ENCODE measurements around the gene ZDHHC11B. TPM values are rescaled to one million over a fixed set of nuclear protein-coding genes. Genes with fewer than 3 reads are reported as not detected.
A peak's percentile ranks its signal among the peaks of the same experiment; 100 is the strongest.

The ZDHHC11B gene
- total RNA-seq, 1 experiment from 2014 or later = 1.4 TPM

DNA sequence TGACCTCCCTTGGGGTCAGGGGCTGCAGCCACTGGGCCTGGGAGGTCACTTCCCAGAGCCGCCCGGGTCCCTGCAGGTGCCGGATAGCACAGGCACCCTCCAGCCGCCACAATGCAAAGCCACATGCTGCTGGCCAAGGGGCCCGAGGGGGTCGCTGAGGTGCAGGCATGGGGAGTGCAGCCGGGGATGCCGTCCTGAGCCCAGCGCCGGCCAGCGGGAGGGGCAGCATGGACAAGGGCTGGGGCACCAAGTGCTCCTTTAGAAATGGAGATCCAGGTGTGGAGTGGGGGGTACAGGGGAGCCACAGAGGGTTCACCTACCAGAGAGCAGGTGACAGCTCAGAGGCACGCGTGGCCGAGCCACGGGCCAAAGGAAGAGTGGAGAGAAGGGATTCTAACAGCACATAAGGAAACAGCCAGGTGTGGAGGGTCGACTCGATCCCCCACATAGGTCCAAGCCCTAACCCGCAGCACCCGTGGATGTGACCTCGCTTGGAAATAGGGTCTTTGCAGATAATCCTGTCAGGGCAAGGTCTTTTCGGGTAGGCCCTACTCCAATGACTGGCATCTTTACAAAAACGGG lies 24.7 kb downstream of the ZDHHC11B start:
- Histone ChIP-seq H3K27ac (ENCODE audit: insufficient read length, low read depth, low read length) (no peak overlapping the region), H3K18ac (ENCODE audit: insufficient read length, low read depth, low read length) (no peak overlapping the region), H4K5ac (ENCODE audit: insufficient read length, low read depth, low read length) (peak overlapping the region; percentile 26), H2BK5ac (ENCODE audit: insufficient read length, low read length) (no peak overlapping the region), H3K23me2 (ENCODE audit: insufficient read length, low read depth, low read length, poor library complexity, severe bottlenecking) (no peaks in the 10 kb centered on the region), H3K79me2 (ENCODE audit: insufficient read depth, low read length) (no peaks in the 10 kb centered on the region), H3K4me2 (ENCODE audit: insufficient read depth, insufficient read length, low read length) (no peak overlapping the region), H3K56ac (ENCODE audit: insufficient read length, low read depth, low read length) (no peak overlapping the region), H3T11ph (ENCODE audit: low read length) (no peak overlapping the region), H2BK20ac (ENCODE audit: low read depth, low read length, poor library complexity, severe bottlenecking) (no peak overlapping the region), H2BK15ac (ENCODE audit: low read depth, low read length) (no peak overlapping the region), H3K79me1 (ENCODE audit: insufficient read depth, low read depth, low read length, poor library complexity, severe bottlenecking) (no peaks in the 10 kb centered on the region), H3K9ac (ENCODE audit: extremely low read depth, insufficient read length, low read length) (no peak overlapping the region), H3K27me3 (ENCODE audit: insufficient read depth, low read length) (no peaks in the 10 kb centered on the region), H3K23ac (ENCODE audit: insufficient read length, low read depth, low read length) (no peak overlapping the region), H2AK5ac (ENCODE audit: insufficient read length, low read length) (no peak overlapping the region), H4K8ac (replicated peaks; ENCODE audit: insufficient read length, low read depth, low read length) (no peak overlapping the region), H2BK12ac (ENCODE audit: insufficient read length, low read depth, low read length) (peak overlapping the region; percentile 37), H4K91ac (ENCODE audit: insufficient read length, low read depth, low read length) (peak overlapping the region; percentile 84), H3K14ac (ENCODE audit: insufficient read depth, low read length) (peak overlapping the region; percentile 39), H3K4me1 (ENCODE audit: insufficient read depth, low read length) (no peaks in the 10 kb centered on the region), H2AFZ (ENCODE audit: low read length) (no peak overlapping the region), H3K4ac (ENCODE audit: low read depth, low read length) (peak overlapping the region; percentile 54; the same call in 1 of the 2 replicates), H3K9me3 (ENCODE audit: control insufficient read depth, low read depth, low read length) (no peaks in the 10 kb centered on the region), H4K20me1 (ENCODE audit: control insufficient read depth, insufficient read depth, insufficient read length) (peaks cover 4% of the 10 kb centered on the region), H2BK120ac (ENCODE audit: low read depth, low read length, poor library complexity, severe bottlenecking) (no peak overlapping the region)
- H3K4me1 Mint-ChIP-seq = peaks cover 0 to 6% of the 10 kb centered on the region in 2 experiments; a peak in 1 of 4 replicates
- H3K27me3 Mint-ChIP-seq (ENCODE audit: low read depth) = peaks cover 7% of the 10 kb centered on the region
- no peak overlapping the region; a peak in 1 of 7 replicates for H3K27ac Mint-ChIP-seq
- peaks cover 0 to 8% of the 10 kb centered on the region in 2 experiments; a peak in 2 of 5 replicates for H3K9me3 Mint-ChIP-seq
- no peak overlapping the region for H3K4me3 Mint-ChIP-seq
- H3K36me3 Mint-ChIP-seq (ENCODE audit: insufficient read depth in 1 of 3, low read depth in 3 of 3) = 0 out of 7 replicates have a peak, but pooled peaks cover 0 to 2% (median 0%) of the 10 kb centered on the region in 3 experiments
- WGBS (ENCODE audit: extremely low coverage, insufficient read length, low lambda C conversion rate) = no CpG with 5 or more reads among the region's 22 CpGs
- peak; percentile 29 for DNase-seq
- TF ChIP-seq, protein P1, sequence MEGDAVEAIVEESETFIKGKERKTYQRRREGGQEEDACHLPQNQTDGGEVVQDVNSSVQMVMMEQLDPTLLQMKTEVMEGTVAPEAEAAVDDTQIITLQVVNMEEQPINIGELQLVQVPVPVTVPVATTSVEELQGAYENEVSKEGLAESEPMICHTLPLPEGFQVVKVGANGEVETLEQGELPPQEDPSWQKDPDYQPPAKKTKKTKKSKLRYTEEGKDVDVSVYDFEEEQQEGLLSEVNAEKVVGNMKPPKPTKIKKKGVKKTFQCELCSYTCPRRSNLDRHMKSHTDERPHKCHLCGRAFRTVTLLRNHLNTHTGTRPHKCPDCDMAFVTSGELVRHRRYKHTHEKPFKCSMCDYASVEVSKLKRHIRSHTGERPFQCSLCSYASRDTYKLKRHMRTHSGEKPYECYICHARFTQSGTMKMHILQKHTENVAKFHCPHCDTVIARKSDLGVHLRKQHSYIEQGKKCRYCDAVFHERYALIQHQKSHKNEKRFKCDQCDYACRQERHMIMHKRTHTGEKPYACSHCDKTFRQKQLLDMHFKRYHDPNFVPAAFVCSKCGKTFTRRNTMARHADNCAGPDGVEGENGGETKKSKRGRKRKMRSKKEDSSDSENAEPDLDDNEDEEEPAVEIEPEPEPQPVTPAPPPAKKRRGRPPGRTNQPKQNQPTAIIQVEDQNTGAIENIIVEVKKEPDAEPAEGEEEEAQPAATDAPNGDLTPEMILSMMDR (conservative IDR thresholded peaks at IDR 0.05) = no peak
